ENCODE data around the gene SERPINH1. TPM values are rescaled to one million over a fixed set of nuclear protein-coding genes. Genes with fewer than 3 reads are reported as not detected.
A peak's percentile ranks its signal among the peaks of the same experiment; 100 is the strongest.

SERPINH1 gene
- total RNA-seq, 3 donors from 2014 or later = 17.6 to 19.8 (median 17.8) TPM

- ATAC-seq (no peak), DNase-seq (no peak)
- Mint-ChIP-seq H3K4me1 (ENCODE audit: low read depth) (peaks cover 21% of the 10 kb centered on the region), H3K9me3 (no peaks in the 10 kb centered on the region), H3K36me3 (ENCODE audit: insufficient read depth) (peaks cover 15% of the 10 kb centered on the region), H3K4me3 (no peak overlapping the region), H3K27me3 (ENCODE audit: low read depth) (no peaks in the 10 kb centered on the region)
These were observed 5.9 kb downstream of the SERPINH1 start for GRCh38 chr11:75567971-75568370.

GRCh38 chr11:75568616-75569219 is 6.7 kb downstream of the SERPINH1 start:
- H3K27me3 Mint-ChIP-seq (ENCODE audit: low read depth) = no peaks in the 10 kb centered on the region
- peaks cover 14% of the 10 kb centered on the region for H3K4me1 Mint-ChIP-seq (ENCODE audit: low read depth)
- H3K36me3 Mint-ChIP-seq (ENCODE audit: insufficient read depth) = peaks cover 15% of the 10 kb centered on the region
- no peak overlapping the region for H3K4me3 Mint-ChIP-seq
- H3K9me3 Mint-ChIP-seq = no peaks in the 10 kb centered on the region
- DNase-seq (no peak), ATAC-seq (no peak)

- Mint-ChIP-seq H3K4me1 (ENCODE audit: low read depth) (peaks cover 4% of the 10 kb centered on the region), H3K36me3 (ENCODE audit: insufficient read depth) (peaks cover 15% of the 10 kb centered on the region), H3K27me3 (ENCODE audit: low read depth) (no peaks in the 10 kb centered on the region), H3K4me3 (no peak overlapping the region), H3K9me3 (no peaks in the 10 kb centered on the region)
- DNase-seq (no peak), ATAC-seq (no peak)
These were observed 8.6 kb downstream of the SERPINH1 start for GRCh38 chr11:75570559-75571139.

DNA sequence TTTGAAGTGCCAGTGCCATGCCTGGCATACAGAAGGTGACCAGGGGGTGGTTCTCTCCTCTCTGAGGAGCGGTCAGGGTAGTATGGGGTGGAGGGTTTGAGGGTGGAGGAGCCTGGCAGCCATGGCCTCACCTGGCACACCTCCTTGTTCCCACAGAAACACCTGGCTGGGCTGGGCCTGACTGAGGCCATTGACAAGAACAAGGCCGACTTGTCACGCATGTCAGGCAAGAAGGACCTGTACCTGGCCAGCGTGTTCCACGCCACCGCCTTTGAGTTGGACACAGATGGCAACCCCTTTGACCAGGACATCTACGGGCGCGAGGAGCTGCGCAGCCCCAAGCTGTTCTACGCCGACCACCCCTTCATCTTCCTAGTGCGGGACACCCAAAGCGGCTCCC is 9.6 kb downstream of the SERPINH1 start:
- Mint-ChIP-seq H3K9me3 (no peaks in the 10 kb centered on the region), H3K36me3 (ENCODE audit: insufficient read depth) (peaks cover 12% of the 10 kb centered on the region)
- no peak for ATAC-seq

DNA sequence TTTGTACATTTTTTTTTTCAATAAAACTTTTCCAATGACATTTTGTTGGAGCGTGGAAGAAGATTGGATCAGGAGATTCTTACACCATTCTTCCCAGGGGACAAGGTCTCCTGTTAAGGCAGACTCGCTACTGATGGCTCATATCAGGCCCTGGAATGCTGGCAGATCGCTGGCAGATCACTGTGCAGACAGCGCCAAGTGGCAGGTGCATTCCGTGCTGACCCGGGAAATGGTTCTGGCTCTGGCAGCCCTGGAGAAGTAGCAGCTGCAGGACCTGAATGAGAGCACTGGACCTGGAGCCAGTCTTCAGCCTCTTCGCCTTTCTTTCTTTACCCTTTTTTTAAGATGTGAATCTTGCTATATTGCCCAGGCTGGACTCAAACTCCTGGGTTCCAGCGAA is 10.7 kb downstream of the SERPINH1 start:
- Mint-ChIP-seq H3K36me3 (ENCODE audit: insufficient read depth) (peaks cover 12% of the 10 kb centered on the region), H3K9me3 (no peaks in the 10 kb centered on the region), H3K27me3 (ENCODE audit: low read depth) (no peaks in the 10 kb centered on the region), H3K4me3 (no peak overlapping the region), H3K4me1 (ENCODE audit: low read depth) (peaks cover 9% of the 10 kb centered on the region)
- ATAC-seq (no peak), DNase-seq (no peak)

More for the DNA sequence above, 9.6 kb downstream of the SERPINH1 start:
- H3K27me3 Mint-ChIP-seq (ENCODE audit: low read depth) = no peaks in the 10 kb centered on the region
- peaks cover 7% of the 10 kb centered on the region for H3K4me1 Mint-ChIP-seq (ENCODE audit: low read depth)
- H3K4me3 Mint-ChIP-seq = no peak overlapping the region
- DNase-seq = no peak

DNA sequence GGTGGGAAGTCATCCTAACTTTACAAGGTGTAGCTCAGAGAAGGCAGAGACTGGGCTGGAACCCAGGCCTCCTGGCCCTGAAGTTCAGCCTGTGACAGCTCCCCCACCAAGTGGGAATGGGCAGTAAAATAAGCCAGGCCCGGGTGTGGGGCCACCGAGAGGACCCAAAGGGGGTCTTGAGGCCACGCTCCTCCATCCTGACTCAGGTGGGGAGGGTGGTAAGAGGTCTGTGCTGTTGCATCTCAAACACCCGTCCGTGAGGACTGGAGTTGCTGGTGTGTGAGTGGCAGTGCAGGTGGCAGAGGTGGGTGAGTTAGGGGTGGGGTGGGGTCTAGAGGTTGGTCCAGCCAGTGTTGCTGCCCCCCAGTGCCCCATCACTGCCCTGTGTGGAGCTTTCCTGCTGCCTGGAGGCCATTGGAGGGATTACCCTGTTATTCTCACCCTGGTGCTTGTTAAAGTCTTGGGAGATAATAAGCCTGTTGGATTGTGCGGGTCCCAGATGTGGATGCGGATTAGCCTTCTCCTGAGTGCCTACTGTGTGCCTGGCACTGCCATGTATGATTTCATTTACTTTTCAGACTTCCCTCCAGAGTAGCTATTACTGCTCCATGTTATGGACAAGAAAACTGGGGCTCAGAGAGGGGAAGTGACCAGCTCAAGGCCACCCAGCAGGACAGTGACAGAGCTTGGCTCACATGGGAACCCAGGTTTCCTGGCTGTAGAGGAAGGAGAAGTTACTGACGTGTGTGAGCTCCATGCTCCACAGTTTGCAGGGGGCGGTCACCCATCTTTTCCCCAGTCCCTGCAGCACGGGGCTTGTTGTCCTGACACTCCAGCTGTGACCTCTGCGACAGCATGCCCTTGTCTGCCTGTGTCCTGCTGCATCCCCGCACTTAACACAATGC is 12.9 kb downstream of the SERPINH1 start:
- peaks cover 6% of the 10 kb centered on the region for H3K36me3 Mint-ChIP-seq (ENCODE audit: insufficient read depth)
- DNase-seq (no peak), ATAC-seq (no peak)
- H3K27me3 Mint-ChIP-seq (ENCODE audit: low read depth) = no peaks in the 10 kb centered on the region
- peaks cover 9% of the 10 kb centered on the region for H3K4me1 Mint-ChIP-seq (ENCODE audit: low read depth)
- no peaks in the 10 kb centered on the region for H3K9me3 Mint-ChIP-seq
- no peak overlapping the region for H3K4me3 Mint-ChIP-seq

GRCh38 chr11:75576017-75576416 is 14.0 kb downstream of the SERPINH1 start:
- ATAC-seq = no peak
- no peak for DNase-seq
- Mint-ChIP-seq H3K36me3 (ENCODE audit: insufficient read depth) (peaks cover 4% of the 10 kb centered on the region), H3K9me3 (no peaks in the 10 kb centered on the region), H3K27me3 (ENCODE audit: low read depth) (no peaks in the 10 kb centered on the region), H3K4me1 (ENCODE audit: low read depth) (peaks cover 9% of the 10 kb centered on the region), H3K4me3 (no peak overlapping the region)

DNA sequence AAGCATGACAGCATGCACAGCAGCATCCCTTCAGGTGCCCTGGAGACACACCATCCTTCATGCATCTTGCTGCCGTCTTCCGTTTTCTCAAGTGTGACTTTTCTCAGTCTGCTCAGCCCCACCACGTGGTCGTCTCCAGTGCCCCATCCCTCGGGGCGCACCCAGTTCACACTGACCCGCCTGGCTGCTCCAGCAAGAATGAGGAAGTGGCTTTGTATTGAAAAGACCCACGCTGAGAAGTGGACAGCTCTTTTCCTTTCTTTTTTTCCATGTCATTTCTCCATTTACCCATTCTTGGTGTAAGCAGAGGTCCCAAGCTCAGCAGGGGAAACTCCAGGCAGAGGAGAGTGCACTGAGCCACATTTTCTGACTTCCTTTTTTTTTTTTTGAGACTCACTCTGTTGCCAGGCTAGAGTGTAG is 14.5 kb downstream of the SERPINH1 start:
- ATAC-seq = no peak
- Mint-ChIP-seq H3K36me3 (ENCODE audit: insufficient read depth) (peaks cover 4% of the 10 kb centered on the region), H3K9me3 (no peaks in the 10 kb centered on the region), H3K27me3 (ENCODE audit: low read depth) (no peaks in the 10 kb centered on the region), H3K4me3 (no peak overlapping the region), H3K4me1 (ENCODE audit: low read depth) (peaks cover 9% of the 10 kb centered on the region)
- DNase-seq = no peak

DNA sequence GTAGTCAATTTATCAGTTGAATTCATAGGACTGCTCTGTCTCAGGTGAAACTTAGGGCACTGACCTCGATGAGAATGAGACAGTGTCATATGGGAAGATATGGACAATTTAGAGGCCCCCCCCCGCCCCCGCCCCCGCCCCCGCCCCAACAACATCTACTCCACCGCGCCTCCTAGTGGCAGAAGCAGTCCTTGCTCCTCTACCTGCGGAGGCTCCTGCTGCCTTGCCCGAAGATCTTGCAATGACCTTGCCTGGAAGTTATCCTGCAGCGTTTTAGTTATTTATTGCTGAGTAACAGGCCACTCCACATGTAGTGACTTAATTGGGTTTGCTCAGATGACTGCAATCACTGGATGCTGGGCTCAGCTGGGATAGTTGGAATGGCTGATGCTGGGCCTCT is 15.2 kb downstream of the SERPINH1 start:
- Mint-ChIP-seq H3K4me3 (no peak overlapping the region), H3K9me3 (no peaks in the 10 kb centered on the region), H3K4me1 (ENCODE audit: low read depth) (peaks cover 11% of the 10 kb centered on the region), H3K36me3 (ENCODE audit: insufficient read depth) (peaks cover 4% of the 10 kb centered on the region), H3K27me3 (ENCODE audit: low read depth) (no peaks in the 10 kb centered on the region)
- DNase-seq = peak; percentile 64
- ATAC-seq = peak in 1 of 2 donors; percentile 46

GRCh38 chr11:75578977-75579376 is 16.9 kb downstream of the SERPINH1 start:
- DNase-seq (no peak), ATAC-seq (no peak)
- H3K36me3 Mint-ChIP-seq (ENCODE audit: insufficient read depth) = no peaks in the 10 kb centered on the region
- no peak overlapping the region for H3K4me3 Mint-ChIP-seq
- peaks cover 21% of the 10 kb centered on the region for H3K4me1 Mint-ChIP-seq (ENCODE audit: low read depth)
- no peaks in the 10 kb centered on the region for H3K9me3 Mint-ChIP-seq
- H3K27me3 Mint-ChIP-seq (ENCODE audit: low read depth) = no peaks in the 10 kb centered on the region

GRCh38 chr11:75579841-75580240 is 17.8 kb downstream of the SERPINH1 start:
- Mint-ChIP-seq H3K4me3 (no peak overlapping the region), H3K27me3 (ENCODE audit: low read depth) (no peaks in the 10 kb centered on the region), H3K36me3 (ENCODE audit: insufficient read depth) (no peaks in the 10 kb centered on the region), H3K9me3 (no peaks in the 10 kb centered on the region), H3K4me1 (ENCODE audit: low read depth) (peaks cover 24% of the 10 kb centered on the region)
- no peak for ATAC-seq
- DNase-seq = no peak

GRCh38 chr11:75582506-75582894 is 20.4 kb downstream of the SERPINH1 start:
- DNase-seq = no peak
- H3K36me3 Mint-ChIP-seq (ENCODE audit: insufficient read depth) = no peaks in the 10 kb centered on the region
- H3K27me3 Mint-ChIP-seq (ENCODE audit: low read depth) = no peaks in the 10 kb centered on the region
- ATAC-seq = peak in 1 of 2 donors; percentile 18
- H3K4me1 Mint-ChIP-seq (ENCODE audit: low read depth) = peaks cover 15% of the 10 kb centered on the region
- H3K4me3 Mint-ChIP-seq = peak overlapping the region; percentile 78
- H3K9me3 Mint-ChIP-seq = no peaks in the 10 kb centered on the region

DNA sequence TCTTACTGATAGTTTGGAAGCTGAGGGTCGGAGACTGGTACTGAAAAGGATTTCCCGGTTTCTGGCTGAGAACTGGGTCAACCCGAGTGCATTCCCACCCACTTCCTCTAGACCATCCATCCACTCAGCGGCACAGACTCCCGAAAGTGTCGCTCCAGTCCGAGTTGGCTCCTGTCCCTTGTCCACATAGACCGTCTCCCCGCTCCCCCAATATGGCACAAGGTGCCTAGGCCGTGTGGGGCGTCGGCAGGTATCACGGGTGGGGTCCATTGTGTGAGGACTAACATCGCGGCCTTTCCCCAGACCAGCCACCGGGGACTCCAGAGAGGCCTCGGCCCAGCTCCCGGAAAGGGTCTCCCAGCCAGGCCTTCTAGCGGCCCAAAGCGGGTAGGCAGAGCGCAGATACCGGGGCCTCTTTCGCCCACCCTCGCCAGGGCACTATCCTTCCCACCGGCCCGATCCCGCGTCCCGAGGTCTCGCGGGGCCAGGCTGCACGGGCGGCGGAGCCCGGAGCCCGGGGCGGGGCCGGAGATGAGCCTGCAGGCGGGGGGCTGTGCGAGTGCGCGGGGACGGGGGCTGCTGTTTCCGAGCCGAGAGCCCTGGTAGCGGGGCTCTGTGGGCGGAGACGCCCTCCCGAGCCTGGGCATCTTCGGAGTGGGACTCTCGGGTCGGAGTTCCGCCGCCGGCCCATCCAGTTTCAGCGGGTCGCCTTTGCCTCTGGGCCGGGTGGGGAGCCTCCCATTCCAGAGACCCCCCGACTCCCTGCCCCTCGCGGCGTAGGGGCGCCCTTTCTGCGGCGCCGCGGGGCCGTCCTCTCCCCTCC is 21.1 kb downstream of the SERPINH1 start:
- Mint-ChIP-seq H3K9me3 (no peaks in the 10 kb centered on the region), H3K4me3 (peak overlapping the region; percentile 78), H3K4me1 (ENCODE audit: low read depth) (peaks cover 15% of the 10 kb centered on the region), H3K27me3 (ENCODE audit: low read depth) (no peaks in the 10 kb centered on the region), H3K36me3 (ENCODE audit: insufficient read depth) (no peaks in the 10 kb centered on the region)
- ATAC-seq = peak; percentile 78 to 96
- DNase-seq = peak; percentile 49
